ENCODE measurements around the gene CLEC4G.

Gene CLEC4G

GRCh38 chr19:7682175-7682855 is 49.6 kb downstream of the CLEC4G start:
- DNase-seq (ENCODE audit: low read depth), result no peak
- TF ChIP-seq, protein P1, sequence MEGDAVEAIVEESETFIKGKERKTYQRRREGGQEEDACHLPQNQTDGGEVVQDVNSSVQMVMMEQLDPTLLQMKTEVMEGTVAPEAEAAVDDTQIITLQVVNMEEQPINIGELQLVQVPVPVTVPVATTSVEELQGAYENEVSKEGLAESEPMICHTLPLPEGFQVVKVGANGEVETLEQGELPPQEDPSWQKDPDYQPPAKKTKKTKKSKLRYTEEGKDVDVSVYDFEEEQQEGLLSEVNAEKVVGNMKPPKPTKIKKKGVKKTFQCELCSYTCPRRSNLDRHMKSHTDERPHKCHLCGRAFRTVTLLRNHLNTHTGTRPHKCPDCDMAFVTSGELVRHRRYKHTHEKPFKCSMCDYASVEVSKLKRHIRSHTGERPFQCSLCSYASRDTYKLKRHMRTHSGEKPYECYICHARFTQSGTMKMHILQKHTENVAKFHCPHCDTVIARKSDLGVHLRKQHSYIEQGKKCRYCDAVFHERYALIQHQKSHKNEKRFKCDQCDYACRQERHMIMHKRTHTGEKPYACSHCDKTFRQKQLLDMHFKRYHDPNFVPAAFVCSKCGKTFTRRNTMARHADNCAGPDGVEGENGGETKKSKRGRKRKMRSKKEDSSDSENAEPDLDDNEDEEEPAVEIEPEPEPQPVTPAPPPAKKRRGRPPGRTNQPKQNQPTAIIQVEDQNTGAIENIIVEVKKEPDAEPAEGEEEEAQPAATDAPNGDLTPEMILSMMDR (IDR thresholded peaks at IDR 0.05; ENCODE audit: low read depth, low read length, missing control alignments), result no peak
- peak overlapping the region; percentile 100 for H3K4me3 ChIP-seq (ENCODE audit: low read depth, low read length)
- in situ Hi-C loops (cut with HindIII; ENCODE audit: low sequenced_read_pairs), result no loop called here

DNA sequence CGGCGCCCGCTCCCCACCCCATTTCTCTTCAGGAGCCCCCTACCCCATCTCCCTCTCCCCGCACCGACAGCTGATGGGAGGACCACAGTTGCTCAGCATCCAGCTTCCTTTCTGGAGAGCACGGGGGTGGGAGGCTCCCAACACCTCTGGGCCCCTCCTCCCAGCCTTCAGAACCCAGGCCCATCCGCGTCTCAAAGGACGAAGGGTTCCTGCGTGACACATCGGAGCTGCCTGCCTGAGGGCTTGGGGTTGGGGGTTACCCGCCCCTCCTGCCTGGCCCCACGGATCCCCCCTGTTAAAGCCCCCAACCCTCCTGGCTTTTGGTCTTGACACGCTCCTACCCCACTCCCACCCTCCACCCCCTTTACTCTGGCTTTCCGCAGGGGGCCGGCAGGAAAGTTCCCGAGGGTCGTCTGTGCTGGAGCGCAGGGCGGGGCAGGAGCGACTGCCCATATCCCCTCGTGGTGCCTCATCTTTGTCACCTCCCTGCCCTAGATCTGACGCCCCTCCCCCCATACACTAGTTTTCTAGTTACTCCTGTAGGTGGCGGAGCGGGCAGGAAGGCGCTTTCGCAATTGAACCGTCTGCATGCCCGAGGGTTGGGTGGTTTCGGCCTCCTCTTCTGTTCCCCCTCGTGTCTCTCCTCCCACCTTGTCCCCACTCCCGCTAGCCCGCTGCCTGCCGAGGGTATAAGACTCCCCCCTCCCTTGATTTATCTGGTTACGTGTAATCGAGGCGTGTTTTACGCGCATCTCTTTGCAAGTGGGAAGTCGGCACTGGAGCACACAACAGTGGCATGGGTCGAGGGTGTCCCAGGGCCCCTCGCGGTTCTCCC is 50.4 kb downstream of the CLEC4G start:
- DNase-seq (ENCODE audit: low read depth), result peak; percentile 47
- H3K4me3 ChIP-seq (ENCODE audit: low read depth, low read length), result peak overlapping the region; percentile 100
- TF ChIP-seq, protein P1 (IDR thresholded peaks at IDR 0.05; ENCODE audit: low read depth, low read length, missing control alignments), result peak; percentile 68
- in situ Hi-C loops (cut with HindIII; ENCODE audit: low sequenced_read_pairs), result no loop called here

GRCh38 chr19:7680606-7681339 is 51.1 kb downstream of the CLEC4G start, which contains the start of gene TRAPPC5:
TSS of gene TRAPPC5 (plus strand) at chr19:7680833. CDS start at chr19:7682254, 1,421 bp downstream.
- in situ Hi-C loops (cut with HindIII; ENCODE audit: low sequenced_read_pairs), result no loop called here
- peak; percentile 34 for DNase-seq (ENCODE audit: low read depth)
- TF ChIP-seq, protein P1 (IDR thresholded peaks at IDR 0.05; ENCODE audit: low read depth, low read length, missing control alignments), result peak; percentile 64
- peak within 1 kb of the TSS; percentile 100 for H3K4me3 ChIP-seq (ENCODE audit: low read depth, low read length)

GRCh38 chr19:7679771-7680605 is 51.9 kb downstream of the CLEC4G start:
- in situ Hi-C loops (cut with HindIII; ENCODE audit: low sequenced_read_pairs), result no loop called here
- TF ChIP-seq, protein P1 (IDR thresholded peaks at IDR 0.05; ENCODE audit: low read depth, low read length, missing control alignments), result no peak
- peak overlapping the region; percentile 100 for H3K4me3 ChIP-seq (ENCODE audit: low read depth, low read length)
- no peak for DNase-seq (ENCODE audit: low read depth)

- TF ChIP-seq, protein P1 (IDR thresholded peaks at IDR 0.05; ENCODE audit: low read depth, low read length, missing control alignments), result no peak
- no peak for DNase-seq (ENCODE audit: low read depth)
- no peak overlapping the region for H3K4me3 ChIP-seq (ENCODE audit: low read depth, low read length)
- in situ Hi-C loops (cut with HindIII; ENCODE audit: low sequenced_read_pairs), result no loop called here
These were observed 52.7 kb downstream of the CLEC4G start for GRCh38 chr19:7678971-7679751.
